Measurements from ENCODE around the gene SNAI3. TPM values are rescaled to one million over a fixed set of nuclear protein-coding genes. Genes with fewer than 3 reads are reported as not detected.

SNAI3 gene
- total and polyA plus RNA-seq, 11 donors = 0.76 to 9.5 (median 1.7) TPM

GRCh38 chr16:88678224-88678979 is 7.9 kb downstream of the SNAI3 start:
- WGBS, 4 donors = 43 to 84% (median 66%) methylated on average over 8 to 32 of the region's 32 CpGs
- TF ChIP-seq POLR2A (IDR thresholded peaks at IDR 0.05) (no peak), CTCF (IDR thresholded peaks at IDR 0.05) (no peak)
- Histone ChIP-seq H3K27me3 (peaks cover 0 to 16% (median 0%) of the 10 kb centered on the region in 9 donors), H3K9me3 (no peaks in the 10 kb centered on the region), H3K27ac (no peak overlapping the region), H3K4me3 (no peak overlapping the region), H3K36me3 (peaks cover 0 to 13% (median 0%) of the 10 kb centered on the region in 9 donors), H3K4me1 (peaks cover 0 to 35% (median 13%) of the 10 kb centered on the region in 12 donors)
- DNase-seq = no peak
- no peak for ATAC-seq
- intact Hi-C loops (cut with DNase I) = no loop called here

GRCh38 chr16:88677721-88678120 is 8.6 kb downstream of the SNAI3 start:
- peaks cover 0 to 41% (median 16%) of the 10 kb centered on the region in 12 donors for H3K4me1 ChIP-seq
- DNase-seq = no peak

DNA sequence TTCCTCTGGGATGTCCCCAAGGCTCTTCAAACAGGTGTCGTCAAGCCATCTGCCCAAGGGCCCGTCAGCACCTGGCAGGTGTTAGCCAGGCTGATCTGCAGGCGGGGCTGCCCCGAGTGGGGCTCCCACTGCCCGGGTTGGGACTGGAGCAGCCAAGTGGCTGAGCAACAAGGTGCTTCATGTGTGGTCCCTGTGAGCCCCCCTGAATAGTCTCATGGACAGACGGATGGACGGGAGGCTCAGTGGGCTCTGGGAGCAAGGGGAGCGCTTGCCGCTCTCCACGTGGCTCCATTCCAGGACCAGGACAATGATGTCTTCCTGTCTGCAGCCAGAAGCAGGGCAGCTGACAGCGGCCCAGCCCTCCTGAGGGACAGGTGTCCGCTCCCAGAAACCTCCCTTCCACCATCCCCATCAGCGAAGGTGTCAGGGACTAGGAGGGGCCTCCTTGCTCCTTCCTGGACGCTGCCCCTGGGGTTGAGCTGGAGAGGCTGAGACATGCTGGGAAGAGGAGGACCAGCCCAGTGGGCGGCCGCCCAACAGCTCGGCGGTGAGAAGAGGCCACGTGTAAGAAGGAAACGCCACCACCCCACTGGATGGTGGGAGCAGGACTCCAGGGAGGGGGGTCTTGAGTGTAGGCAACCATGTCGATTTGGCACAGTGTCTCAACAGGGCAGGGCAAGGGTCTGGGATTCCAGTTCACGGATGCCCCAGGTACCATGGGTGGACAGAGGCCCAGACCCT is 9.6 kb downstream of the SNAI3 start:
- Histone ChIP-seq H3K4me1 (peaks cover 0 to 50% (median 14%) of the 10 kb centered on the region in 12 donors), H3K27ac (peak overlapping the region in 1 of 12 donors; percentile 89), H3K4me3 (no peak overlapping the region), H3K27me3 (peaks cover 0 to 11% (median 0%) of the 10 kb centered on the region in 9 donors), H3K36me3 (peaks cover 0 to 13% (median 0%) of the 10 kb centered on the region in 9 donors), H3K9me3 (no peaks in the 10 kb centered on the region)
- 72 to 82% (median 74%) methylated on average over 12 to 22 of the region's 22 CpGs for WGBS, 4 donors
- intact Hi-C loops (cut with DNase I) = no loop called here
- ATAC-seq (no peak), DNase-seq (no peak)
- TF ChIP-seq POLR2A (IDR thresholded peaks at IDR 0.05) (no peak), CTCF (IDR thresholded peaks at IDR 0.05) (no peak)

More at GRCh38 chr16:88677721-88678120, 8.6 kb downstream of the SNAI3 start:
- Histone ChIP-seq H3K9me3 (no peaks in the 10 kb centered on the region), H3K36me3 (peaks cover 0 to 13% (median 0%) of the 10 kb centered on the region in 9 donors), H3K27me3 (peaks cover 0 to 16% (median 0%) of the 10 kb centered on the region in 9 donors), H3K4me3 (no peak overlapping the region), H3K27ac (no peak overlapping the region)
- WGBS, 4 donors = 76 to 100% (median 83%) methylated on average over 4 to 13 of the region's 13 CpGs
- ATAC-seq = no peak
- intact Hi-C loops (cut with DNase I) = no loop called here
- TF ChIP-seq CTCF (IDR thresholded peaks at IDR 0.05) = no peak
- TF ChIP-seq POLR2A (IDR thresholded peaks at IDR 0.05) = no peak

Measured in heart left ventricle (tissue), 16 donors.